ENCODE data around the gene LDB3.
"Not testable (repeated sequence)": the region's sequence is repeated elsewhere in the genome, so short reads cannot be mapped to it uniquely, and the experiment has no call there.

LDB3 gene

GRCh38 chr10:86730227-86730626 is 61.9 kb downstream of the LDB3 start:
- Histone ChIP-seq H3K27me3 (ENCODE audit: insufficient read depth, low read length, poor library complexity) (no peaks in the 10 kb centered on the region), H3K23ac (ENCODE audit: low read length) (no peak overlapping the region), H4K8ac (ENCODE audit: low read depth, low read length) (no peak overlapping the region), H3K18ac (ENCODE audit: low read length) (no peak overlapping the region), H3K36me3 (ENCODE audit: control insufficient read depth, insufficient read depth, low read length) (no peaks in the 10 kb centered on the region), H3K9ac (ENCODE audit: low read length) (no peak overlapping the region), H3K56ac (ENCODE audit: low read length) (no peak overlapping the region), H3K4me2 (ENCODE audit: low read length) (no peak overlapping the region), H4K5ac (ENCODE audit: low read length) (no peak overlapping the region), H2BK15ac (replicated peaks; ENCODE audit: low read depth) (no peak overlapping the region), H3K79me1 (ENCODE audit: low read length) (no peaks in the 10 kb centered on the region), H2BK120ac (ENCODE audit: low read depth, low read length) (no peak overlapping the region), H2BK5ac (ENCODE audit: low read length) (no peak overlapping the region), H3K4me1 (ENCODE audit: control insufficient read depth, low read depth, low read length) (no peaks in the 10 kb centered on the region), H3K4ac (ENCODE audit: low read depth, low read length) (no peak overlapping the region), H2AK5ac (ENCODE audit: low read length) (no peak overlapping the region), H3K79me2 (ENCODE audit: control insufficient read depth, insufficient read depth, low read length) (no peaks in the 10 kb centered on the region), H3K27ac (ENCODE audit: low read depth, low read length) (no peak overlapping the region), H3K4me3 (ENCODE audit: low read length) (no peak overlapping the region)
- no peak for DNase-seq
- no CpG with 5 or more reads among the region's 1 CpG for WGBS (ENCODE audit: extremely low coverage, insufficient coverage, low lambda C conversion rate)

GRCh38 chr10:86732771-86733170 is 64.5 kb downstream of the LDB3 start:
- no peak for DNase-seq

GRCh38 chr10:86733260-86733671 is 65.0 kb downstream of the LDB3 start:
- Histone ChIP-seq H3K23ac (ENCODE audit: low read length) (no peak overlapping the region), H3K9ac (ENCODE audit: low read length) (no peak overlapping the region)

More at GRCh38 chr10:86732771-86733170, 64.5 kb downstream of the LDB3 start:
- Histone ChIP-seq H2BK5ac (ENCODE audit: low read length) (no peak overlapping the region), H4K5ac (ENCODE audit: low read length) (no peak overlapping the region), H2AK5ac (ENCODE audit: low read length) (no peak overlapping the region), H3K18ac (ENCODE audit: low read length) (no peak overlapping the region), H2BK15ac (replicated peaks; ENCODE audit: low read depth) (no peak overlapping the region), H3K4me3 (ENCODE audit: low read length) (no peak overlapping the region), H3K27ac (ENCODE audit: low read depth, low read length) (no peak overlapping the region), H3K4me2 (ENCODE audit: low read length) (no peak overlapping the region), H2BK120ac (ENCODE audit: low read depth, low read length) (no peak overlapping the region), H3K4me1 (ENCODE audit: control insufficient read depth, low read depth, low read length) (no peaks in the 10 kb centered on the region), H3K79me1 (ENCODE audit: low read length) (no peaks in the 10 kb centered on the region), H3K9ac (ENCODE audit: low read length) (no peak overlapping the region), H3K27me3 (ENCODE audit: insufficient read depth, low read length, poor library complexity) (no peaks in the 10 kb centered on the region), H3K23ac (ENCODE audit: low read length) (no peak overlapping the region), H3K79me2 (ENCODE audit: control insufficient read depth, insufficient read depth, low read length) (no peaks in the 10 kb centered on the region), H3K4ac (ENCODE audit: low read depth, low read length) (no peak overlapping the region), H3K36me3 (ENCODE audit: control insufficient read depth, insufficient read depth, low read length) (no peaks in the 10 kb centered on the region), H3K56ac (ENCODE audit: low read length) (peak overlapping the region; percentile 34), H4K8ac (ENCODE audit: low read depth, low read length) (no peak overlapping the region)
- no CpG with 5 or more reads among the region's 13 CpGs for WGBS (ENCODE audit: extremely low coverage, insufficient coverage, low lambda C conversion rate)

GRCh38 chr10:86734207-86734988 is 66.1 kb downstream of the LDB3 start:
- H4K8ac ChIP-seq (ENCODE audit: low read depth, low read length), result no peak overlapping the region
- no peak overlapping the region for H3K56ac ChIP-seq (ENCODE audit: low read length)
- no peak overlapping the region for H3K27ac ChIP-seq (ENCODE audit: low read depth, low read length)
- H3K4ac ChIP-seq (ENCODE audit: low read depth, low read length), result no peak overlapping the region
- no peak overlapping the region for H3K18ac ChIP-seq (ENCODE audit: low read length)
- no peak overlapping the region for H2BK120ac ChIP-seq (ENCODE audit: low read depth, low read length)
- no peak overlapping the region for H2BK15ac ChIP-seq (replicated peaks; ENCODE audit: low read depth)
- H3K79me1 ChIP-seq (ENCODE audit: low read length), result no peaks in the 10 kb centered on the region
- no peaks in the 10 kb centered on the region for H3K36me3 ChIP-seq (ENCODE audit: control insufficient read depth, insufficient read depth, low read length)
- WGBS (ENCODE audit: extremely low coverage, insufficient coverage, low lambda C conversion rate), result no CpG with 5 or more reads among the region's 4 CpGs
- DNase-seq, result no peak
- H2AK5ac ChIP-seq (ENCODE audit: low read length), result no peak overlapping the region
- no peak overlapping the region for H4K5ac ChIP-seq (ENCODE audit: low read length)
- no peaks in the 10 kb centered on the region for H3K4me1 ChIP-seq (ENCODE audit: control insufficient read depth, low read depth, low read length)
- no peaks in the 10 kb centered on the region for H3K79me2 ChIP-seq (ENCODE audit: control insufficient read depth, insufficient read depth, low read length)
- no peak overlapping the region for H3K4me3 ChIP-seq (ENCODE audit: low read length)
- no peak overlapping the region for H2BK5ac ChIP-seq (ENCODE audit: low read length)
- H3K27me3 ChIP-seq (ENCODE audit: insufficient read depth, low read length, poor library complexity), result no peaks in the 10 kb centered on the region
- no peak overlapping the region for H3K4me2 ChIP-seq (ENCODE audit: low read length)
- no peak overlapping the region for H3K23ac ChIP-seq (ENCODE audit: low read length)
- no peak overlapping the region for H3K9ac ChIP-seq (ENCODE audit: low read length)

More at GRCh38 chr10:86733260-86733671, 65.0 kb downstream of the LDB3 start:
- Histone ChIP-seq H2AK5ac (ENCODE audit: low read length) (no peak overlapping the region), H3K4ac (ENCODE audit: low read depth, low read length) (no peak overlapping the region), H3K27ac (ENCODE audit: low read depth, low read length) (no peak overlapping the region), H3K79me2 (ENCODE audit: control insufficient read depth, insufficient read depth, low read length) (no peaks in the 10 kb centered on the region), H3K79me1 (ENCODE audit: low read length) (no peaks in the 10 kb centered on the region), H3K4me1 (ENCODE audit: control insufficient read depth, low read depth, low read length) (no peaks in the 10 kb centered on the region), H3K18ac (ENCODE audit: low read length) (no peak overlapping the region), H4K8ac (ENCODE audit: low read depth, low read length) (no peak overlapping the region), H2BK5ac (ENCODE audit: low read length) (no peak overlapping the region), H3K56ac (ENCODE audit: low read length) (no peak overlapping the region), H2BK120ac (ENCODE audit: low read depth, low read length) (no peak overlapping the region), H3K27me3 (ENCODE audit: insufficient read depth, low read length, poor library complexity) (no peaks in the 10 kb centered on the region), H3K4me2 (ENCODE audit: low read length) (no peak overlapping the region), H2BK15ac (replicated peaks; ENCODE audit: low read depth) (no peak overlapping the region), H3K36me3 (ENCODE audit: control insufficient read depth, insufficient read depth, low read length) (no peaks in the 10 kb centered on the region), H4K5ac (ENCODE audit: low read length) (no peak overlapping the region), H3K4me3 (ENCODE audit: low read length) (no peak overlapping the region)
- WGBS (ENCODE audit: extremely low coverage, insufficient coverage, low lambda C conversion rate), result no CpG with 5 or more reads among the region's 8 CpGs
- no peak for DNase-seq

GRCh38 chr10:86735278-86735677 is 67.0 kb downstream of the LDB3 start:
- H3K4ac ChIP-seq (ENCODE audit: low read depth, low read length); H4K5ac ChIP-seq (ENCODE audit: low read length); H3K4me3 ChIP-seq (ENCODE audit: low read length); H3K27me3 ChIP-seq (ENCODE audit: insufficient read depth, low read length, poor library complexity); DNase-seq; H3K27ac ChIP-seq (ENCODE audit: low read depth, low read length); H3K79me2 ChIP-seq (ENCODE audit: control insufficient read depth, insufficient read depth, low read length); H3K9ac ChIP-seq (ENCODE audit: low read length); H3K4me2 ChIP-seq (ENCODE audit: low read length); H4K8ac ChIP-seq (ENCODE audit: low read depth, low read length); H3K79me1 ChIP-seq (ENCODE audit: low read length); H2BK120ac ChIP-seq (ENCODE audit: low read depth, low read length); H3K36me3 ChIP-seq (ENCODE audit: control insufficient read depth, insufficient read depth, low read length); H3K4me1 ChIP-seq (ENCODE audit: control insufficient read depth, low read depth, low read length); H3K23ac ChIP-seq (ENCODE audit: low read length); H2BK5ac ChIP-seq (ENCODE audit: low read length); H3K18ac ChIP-seq (ENCODE audit: low read length); H3K56ac ChIP-seq (ENCODE audit: low read length); H2BK15ac ChIP-seq (replicated peaks; ENCODE audit: low read depth); H2AK5ac ChIP-seq (ENCODE audit: low read length): not testable (repeated sequence)
- WGBS (ENCODE audit: extremely low coverage, insufficient coverage, low lambda C conversion rate), result no CpG with 5 or more reads among the region's 4 CpGs

- no peak overlapping the region for H3K27ac ChIP-seq (ENCODE audit: low read depth, low read length)
- no peak overlapping the region for H3K4me2 ChIP-seq (ENCODE audit: low read length)
- no peak overlapping the region for H3K18ac ChIP-seq (ENCODE audit: low read length)
- peaks cover 2% of the 10 kb centered on the region for H3K4me1 ChIP-seq (ENCODE audit: control insufficient read depth, low read depth, low read length)
- WGBS (ENCODE audit: extremely low coverage, insufficient coverage, low lambda C conversion rate), result no CpG with 5 or more reads among the region's 1 CpG
- H3K4me3 ChIP-seq (ENCODE audit: low read length), result no peak overlapping the region
- H3K9ac ChIP-seq (ENCODE audit: low read length), result no peak overlapping the region
- no peak overlapping the region for H3K23ac ChIP-seq (ENCODE audit: low read length)
- DNase-seq, result no peak
- no peaks in the 10 kb centered on the region for H3K79me2 ChIP-seq (ENCODE audit: control insufficient read depth, insufficient read depth, low read length)
- H2AK5ac ChIP-seq (ENCODE audit: low read length), result no peak overlapping the region
- no peak overlapping the region for H2BK15ac ChIP-seq (replicated peaks; ENCODE audit: low read depth)
- no peaks in the 10 kb centered on the region for H3K36me3 ChIP-seq (ENCODE audit: control insufficient read depth, insufficient read depth, low read length)
- no peak overlapping the region for H4K8ac ChIP-seq (ENCODE audit: low read depth, low read length)
- H3K27me3 ChIP-seq (ENCODE audit: insufficient read depth, low read length, poor library complexity), result no peaks in the 10 kb centered on the region
- no peak overlapping the region for H3K56ac ChIP-seq (ENCODE audit: low read length)
- no peak overlapping the region for H3K4ac ChIP-seq (ENCODE audit: low read depth, low read length)
- no peaks in the 10 kb centered on the region for H3K79me1 ChIP-seq (ENCODE audit: low read length)
- no peak overlapping the region for H4K5ac ChIP-seq (ENCODE audit: low read length)
- no peak overlapping the region for H2BK5ac ChIP-seq (ENCODE audit: low read length)
- H2BK120ac ChIP-seq (ENCODE audit: low read depth, low read length), result no peak overlapping the region
These were observed 73.9 kb downstream of the LDB3 start for GRCh38 chr10:86742230-86742629.
